ENCODE data around the gene BABAM2. TPM values are rescaled to one million over a fixed set of nuclear protein-coding genes. Genes with fewer than 3 reads are reported as not detected.

The BABAM2 gene
- total RNA-seq, 1 donor from 2014 or later: 46.7 TPM

DNA sequence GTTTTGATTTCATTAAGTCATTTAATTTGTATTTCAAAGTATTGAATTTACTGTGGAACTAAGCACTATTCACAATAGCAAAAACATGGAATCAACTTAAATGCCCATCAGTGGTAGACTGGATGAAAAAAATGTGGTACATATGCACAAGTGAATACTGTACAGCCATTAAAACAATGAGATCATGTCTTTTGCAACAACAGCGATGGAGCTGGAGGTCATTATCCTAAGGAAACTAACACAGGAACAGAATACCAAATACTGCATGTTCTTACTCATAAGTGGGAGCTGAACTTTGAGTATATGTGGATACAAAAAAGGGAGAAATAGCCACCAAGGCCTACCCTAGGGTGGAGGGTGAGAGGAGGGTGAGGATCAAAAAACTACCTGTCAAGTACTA, 164.4 kb downstream of the BABAM2 start:
- Mint-ChIP-seq H3K4me3 (no peak overlapping the region), H3K27ac (no peak overlapping the region), H3K4me1 (peaks cover 11% of the 10 kb centered on the region), H3K36me3 (ENCODE audit: low read depth) (peaks cover 20% of the 10 kb centered on the region), H3K27me3 (no peaks in the 10 kb centered on the region), H3K9me3 (peaks cover 8% of the 10 kb centered on the region)
- intact Hi-C loops (cut with micrococcal nuclease): no loop called here
- no peak for DNase-seq

DNA sequence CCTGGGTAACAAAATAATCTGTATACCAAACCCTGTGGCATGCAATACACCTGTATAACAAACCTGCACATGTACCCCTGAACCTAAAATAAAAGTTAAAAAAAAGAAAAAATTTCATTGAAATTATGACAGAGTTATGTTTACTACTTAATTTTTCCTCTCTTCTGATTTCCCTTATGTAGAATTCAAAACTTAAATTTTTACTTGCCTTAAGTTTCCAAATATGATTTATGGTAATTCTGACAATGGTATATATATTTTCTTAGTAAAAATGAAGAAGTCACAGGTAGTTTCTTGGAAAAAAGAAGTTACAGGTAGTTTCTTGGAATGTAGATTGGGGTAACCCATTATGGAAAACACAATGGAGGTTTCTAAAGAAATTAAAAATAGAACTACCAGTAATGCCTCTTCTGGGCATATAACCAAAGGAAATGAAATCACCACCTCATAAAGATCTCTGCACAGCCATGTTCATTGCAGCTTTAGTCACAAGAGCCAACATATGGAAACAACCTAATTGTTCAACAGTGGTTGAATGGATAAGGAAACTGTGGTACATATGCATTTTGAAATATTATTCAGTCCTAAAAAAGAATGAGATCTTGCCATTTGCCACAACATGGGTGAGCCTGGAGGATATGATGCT, 164.9 kb downstream of the BABAM2 start:
- Mint-ChIP-seq H3K27ac (peak overlapping the region; percentile 27), H3K4me1 (peaks cover 11% of the 10 kb centered on the region), H3K36me3 (ENCODE audit: low read depth) (peaks cover 22% of the 10 kb centered on the region), H3K27me3 (no peaks in the 10 kb centered on the region), H3K9me3 (peaks cover 8% of the 10 kb centered on the region), H3K4me3 (no peak overlapping the region)
- DNase-seq: no peak
- intact Hi-C loops (cut with micrococcal nuclease): no loop called here

DNA sequence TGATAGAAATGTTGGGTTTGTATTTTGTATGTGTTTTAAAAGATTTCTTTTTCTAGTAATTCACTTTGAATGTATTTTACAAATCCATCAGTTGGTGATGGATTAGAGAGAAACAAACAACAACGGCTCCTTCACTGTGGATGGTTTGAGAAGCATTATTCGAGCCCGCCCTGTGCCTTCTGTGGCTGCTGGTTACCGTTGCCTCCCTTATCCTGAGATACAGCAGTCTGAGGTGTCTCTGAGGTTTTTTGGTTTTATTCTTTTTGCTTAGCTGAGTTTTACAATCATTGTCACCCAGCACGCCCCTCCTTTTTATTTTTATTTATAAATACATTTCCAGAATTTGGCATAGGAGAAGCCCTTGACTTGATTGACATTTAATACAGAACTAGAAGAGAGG, 168.3 kb downstream of the BABAM2 start:
- DNase-seq: no peak
- Mint-ChIP-seq H3K9me3 (peaks cover 8% of the 10 kb centered on the region), H3K27me3 (no peaks in the 10 kb centered on the region), H3K4me3 (no peak overlapping the region), H3K36me3 (ENCODE audit: low read depth) (peaks cover 20% of the 10 kb centered on the region), H3K4me1 (peaks cover 16% of the 10 kb centered on the region), H3K27ac (no peak overlapping the region)
- intact Hi-C loops (cut with micrococcal nuclease): no loop called here

DNA sequence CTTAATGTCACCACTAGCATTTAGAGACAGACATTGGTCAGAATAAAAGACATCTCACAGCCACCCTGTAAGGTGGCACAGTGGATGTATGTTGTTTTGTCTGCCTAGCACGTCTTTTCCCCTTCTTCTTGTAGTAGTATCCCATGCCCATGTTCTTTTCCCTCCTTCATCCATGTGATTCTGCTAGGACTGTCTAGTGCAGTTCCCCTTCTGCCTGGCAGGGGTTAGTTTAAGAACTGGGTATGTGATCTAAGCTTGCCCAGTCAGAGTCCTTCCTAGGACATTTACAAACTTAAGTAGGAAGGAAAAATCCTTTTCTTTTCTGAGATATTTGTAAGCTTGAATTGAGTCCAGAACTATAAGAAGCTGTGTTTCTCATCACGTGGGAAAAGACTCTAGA, 172.3 kb downstream of the BABAM2 start:
- Mint-ChIP-seq H3K9me3 (peaks cover 3% of the 10 kb centered on the region), H3K27me3 (no peaks in the 10 kb centered on the region), H3K4me1 (peaks cover 8% of the 10 kb centered on the region), H3K36me3 (ENCODE audit: low read depth) (peaks cover 9% of the 10 kb centered on the region), H3K27ac (no peak overlapping the region), H3K4me3 (no peak overlapping the region)
- intact Hi-C loops (cut with micrococcal nuclease): no loop called here
- no peak for DNase-seq

DNA sequence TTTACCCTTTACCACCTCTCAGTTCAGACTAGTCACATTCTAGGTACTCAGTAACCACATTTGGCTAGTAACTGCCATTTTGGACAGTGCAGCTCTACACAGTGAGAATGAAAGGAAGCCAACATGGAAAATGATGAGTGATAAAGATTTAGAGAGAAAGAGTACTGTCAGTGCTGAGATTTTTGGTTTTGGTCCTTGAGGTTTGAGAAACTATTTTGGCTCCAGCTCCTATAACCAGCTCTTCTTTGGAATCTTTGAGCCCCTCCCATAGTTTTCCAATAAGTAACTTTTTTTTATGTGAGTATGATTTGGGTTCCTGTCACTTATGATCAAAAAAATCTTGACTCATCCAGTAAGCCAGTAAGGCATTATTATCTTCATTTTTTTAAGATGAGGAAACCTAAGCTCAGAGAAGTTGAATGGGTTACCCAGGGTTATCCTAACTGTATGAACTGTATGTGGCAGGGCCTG, 173.0 kb downstream of the BABAM2 start:
- H3K4me3 Mint-ChIP-seq: no peak overlapping the region
- H3K4me1 Mint-ChIP-seq: peaks cover 8% of the 10 kb centered on the region
- H3K27me3 Mint-ChIP-seq: no peaks in the 10 kb centered on the region
- no peak overlapping the region for H3K27ac Mint-ChIP-seq
- DNase-seq: no peak
- H3K9me3 Mint-ChIP-seq: peaks cover 3% of the 10 kb centered on the region
- intact Hi-C loops (cut with micrococcal nuclease): no loop called here
- peaks cover 9% of the 10 kb centered on the region for H3K36me3 Mint-ChIP-seq (ENCODE audit: low read depth)

DNA sequence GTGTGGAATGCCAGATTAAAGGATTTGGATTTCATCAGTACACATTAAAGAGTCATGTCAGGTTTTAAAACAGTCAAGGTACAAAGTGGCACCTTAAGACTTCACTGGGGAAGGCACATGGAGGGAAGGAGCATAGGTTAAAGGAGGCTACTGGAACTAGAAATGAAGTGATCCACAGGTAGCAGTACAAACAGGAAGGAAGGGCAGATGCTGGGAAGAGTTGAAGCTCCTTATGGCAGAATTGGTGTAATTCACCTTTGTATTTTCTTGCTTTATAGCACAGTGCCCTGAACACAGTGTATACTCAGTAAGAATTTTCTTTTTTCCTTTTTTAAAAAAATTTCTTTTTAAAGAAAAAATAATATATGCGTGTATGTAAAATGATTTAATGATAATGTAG, 177.1 kb downstream of the BABAM2 start:
- DNase-seq: no peak
- Mint-ChIP-seq H3K36me3 (ENCODE audit: low read depth) (peaks cover 3% of the 10 kb centered on the region), H3K27ac (no peak overlapping the region), H3K4me3 (no peak overlapping the region), H3K27me3 (no peaks in the 10 kb centered on the region), H3K4me1 (peaks cover 6% of the 10 kb centered on the region), H3K9me3 (no peaks in the 10 kb centered on the region)
- intact Hi-C loops (cut with micrococcal nuclease): no loop called here

DNA sequence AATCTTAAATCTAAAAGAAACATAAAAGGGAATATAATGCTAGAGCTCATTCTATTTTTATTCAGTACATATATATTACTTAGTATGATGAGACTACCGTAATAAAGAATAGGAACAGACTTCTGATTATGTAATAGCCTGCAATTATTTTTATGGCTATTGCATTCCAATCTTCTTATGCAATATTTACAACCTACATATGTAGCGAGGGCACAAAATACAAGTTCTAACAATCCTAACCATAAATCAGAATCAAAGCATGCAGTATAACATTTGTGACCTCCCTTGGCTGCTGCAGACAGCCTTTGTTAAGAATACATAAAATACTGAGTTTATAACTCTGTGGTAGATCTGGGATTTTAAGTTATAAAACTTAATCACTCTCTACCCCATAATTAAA, 177.6 kb downstream of the BABAM2 start:
- no peaks in the 10 kb centered on the region for H3K27me3 Mint-ChIP-seq
- peaks cover 5% of the 10 kb centered on the region for H3K36me3 Mint-ChIP-seq (ENCODE audit: low read depth)
- no peak for DNase-seq
- H3K4me1 Mint-ChIP-seq: peaks cover 2% of the 10 kb centered on the region
- H3K27ac Mint-ChIP-seq: no peak overlapping the region
- intact Hi-C loops (cut with micrococcal nuclease): no loop called here
- no peak overlapping the region for H3K4me3 Mint-ChIP-seq
- peaks cover 3% of the 10 kb centered on the region for H3K9me3 Mint-ChIP-seq

DNA sequence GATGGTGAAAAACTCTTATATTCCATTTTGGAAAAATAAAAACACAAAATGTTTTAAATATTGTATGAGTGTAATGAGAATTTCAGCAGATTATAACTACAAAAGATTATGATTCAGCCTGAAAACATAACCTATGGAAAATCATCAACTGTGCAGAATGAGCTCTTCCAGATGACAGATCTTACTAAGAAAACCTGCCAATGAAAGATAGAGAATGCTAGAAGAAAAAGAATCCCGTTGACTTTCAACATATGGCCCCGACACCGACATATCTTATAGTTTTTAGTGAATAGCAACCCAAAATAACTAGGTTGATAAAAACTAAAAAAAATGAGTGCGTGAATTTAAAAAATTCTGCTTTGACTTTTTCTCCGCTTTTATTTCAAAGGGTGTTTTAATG, 178.0 kb downstream of the BABAM2 start:
- no peak overlapping the region for H3K27ac Mint-ChIP-seq
- H3K4me3 Mint-ChIP-seq: no peak overlapping the region
- peaks cover 2% of the 10 kb centered on the region for H3K4me1 Mint-ChIP-seq
- H3K36me3 Mint-ChIP-seq (ENCODE audit: low read depth): peaks cover 5% of the 10 kb centered on the region
- no peaks in the 10 kb centered on the region for H3K27me3 Mint-ChIP-seq
- intact Hi-C loops (cut with micrococcal nuclease): no loop called here
- peaks cover 3% of the 10 kb centered on the region for H3K9me3 Mint-ChIP-seq
- DNase-seq: no peak

DNA sequence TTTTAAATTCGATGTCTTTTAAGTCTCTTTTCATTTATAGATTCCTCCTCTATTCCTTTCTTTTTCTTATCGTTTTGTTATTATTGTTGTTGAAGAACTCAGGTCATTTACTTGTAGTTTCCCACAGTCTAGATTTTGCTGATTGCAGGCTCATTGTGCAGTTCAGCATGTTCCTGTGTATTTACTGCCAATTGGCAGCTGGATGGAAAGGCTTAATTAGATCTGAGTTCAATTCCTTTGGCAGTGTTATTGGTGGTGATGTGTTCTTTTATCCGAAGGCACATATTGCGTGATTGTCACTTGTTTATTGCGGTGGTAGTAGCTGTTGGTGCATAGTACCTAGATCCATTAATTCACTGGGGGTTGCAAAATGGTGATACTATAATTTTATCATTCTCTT, 180.7 kb downstream of the BABAM2 start:
- intact Hi-C loops (cut with micrococcal nuclease): no loop called here
- Mint-ChIP-seq H3K36me3 (ENCODE audit: low read depth) (peaks cover 5% of the 10 kb centered on the region), H3K4me3 (no peak overlapping the region), H3K27ac (no peak overlapping the region), H3K27me3 (no peaks in the 10 kb centered on the region), H3K4me1 (no peaks in the 10 kb centered on the region), H3K9me3 (peaks cover 3% of the 10 kb centered on the region)
- no peak for DNase-seq

DNA sequence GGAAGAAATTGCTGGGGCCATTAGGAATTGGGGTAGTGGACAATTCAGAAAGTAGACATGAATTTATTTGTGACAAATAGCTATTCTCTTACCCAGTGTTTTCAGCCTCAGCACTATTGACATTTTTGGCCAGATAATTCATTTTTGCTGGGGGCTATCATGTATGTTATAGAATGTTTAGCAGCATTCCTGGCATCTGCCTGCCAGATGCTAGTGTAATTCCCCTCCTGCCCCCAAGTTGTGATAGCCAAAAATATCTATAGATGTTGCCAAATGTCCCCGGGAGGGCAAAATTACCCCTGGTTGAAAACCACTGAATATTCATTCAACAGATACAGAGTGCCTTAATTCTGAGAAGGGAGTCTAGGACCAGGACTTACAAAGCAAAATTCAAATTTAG, 183.6 kb downstream of the BABAM2 start:
- Mint-ChIP-seq H3K9me3 (peaks cover 3% of the 10 kb centered on the region), H3K4me1 (peaks cover 1% of the 10 kb centered on the region)

DNA sequence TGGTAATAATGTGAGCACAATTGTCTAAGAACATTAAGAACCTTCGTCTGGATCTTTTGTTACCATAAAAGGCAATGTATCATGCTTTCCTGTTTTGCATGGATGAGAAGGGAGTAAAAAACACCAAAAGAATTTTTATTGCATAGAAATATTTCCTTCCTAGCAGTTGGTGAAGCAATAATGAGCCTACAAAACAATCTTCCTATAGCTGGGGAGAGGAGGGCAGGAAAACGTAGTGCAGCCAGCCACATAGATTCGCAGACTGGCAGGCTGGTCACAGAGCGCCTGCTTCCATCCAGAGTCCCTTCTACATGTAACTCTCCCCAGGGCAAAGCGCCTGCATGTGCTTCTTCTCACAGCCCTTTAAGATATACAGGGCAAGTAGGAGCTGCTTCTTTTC, 190.4 kb downstream of the BABAM2 start:
- no peak overlapping the region for H3K4me3 Mint-ChIP-seq
- no peaks in the 10 kb centered on the region for H3K9me3 Mint-ChIP-seq
- no peak overlapping the region for H3K27ac Mint-ChIP-seq
- intact Hi-C loops (cut with micrococcal nuclease): no loop called here
- H3K27me3 Mint-ChIP-seq: no peaks in the 10 kb centered on the region
- H3K36me3 Mint-ChIP-seq (ENCODE audit: low read depth): peaks cover 4% of the 10 kb centered on the region
- H3K4me1 Mint-ChIP-seq: peaks cover 19% of the 10 kb centered on the region
- no peak for DNase-seq

More for the DNA sequence above, 183.6 kb downstream of the BABAM2 start:
- no peak overlapping the region for H3K4me3 Mint-ChIP-seq
- no peak for DNase-seq
- H3K27ac Mint-ChIP-seq: no peak overlapping the region
- H3K36me3 Mint-ChIP-seq (ENCODE audit: low read depth): peaks cover 4% of the 10 kb centered on the region
- intact Hi-C loops (cut with micrococcal nuclease): no loop called here
- no peaks in the 10 kb centered on the region for H3K27me3 Mint-ChIP-seq

DNA sequence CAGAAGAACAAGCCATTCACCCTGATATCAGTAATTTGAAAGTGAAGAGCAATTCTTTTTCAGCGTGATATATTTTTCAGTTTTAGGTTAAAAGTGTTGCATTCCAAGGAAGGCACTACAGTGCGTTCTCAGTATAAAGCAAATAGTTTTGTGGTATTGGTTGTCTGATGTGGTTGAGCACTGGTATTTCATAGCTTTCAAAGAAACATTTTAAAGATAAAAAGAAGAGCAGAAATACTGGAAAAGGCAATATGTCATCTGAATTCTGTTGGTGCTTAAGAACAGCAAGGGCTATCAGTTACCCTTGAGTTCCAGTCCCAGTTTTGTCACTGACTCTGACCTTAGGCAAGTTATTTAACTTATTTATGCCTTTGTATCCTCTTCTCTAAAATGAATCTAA, 191.6 kb downstream of the BABAM2 start:
- intact Hi-C loops (cut with micrococcal nuclease): no loop called here
- Mint-ChIP-seq H3K4me3 (no peak overlapping the region), H3K27me3 (no peaks in the 10 kb centered on the region), H3K4me1 (peaks cover 19% of the 10 kb centered on the region), H3K9me3 (no peaks in the 10 kb centered on the region), H3K27ac (no peak overlapping the region), H3K36me3 (ENCODE audit: low read depth) (peaks cover 4% of the 10 kb centered on the region)
- DNase-seq: no peak

DNA sequence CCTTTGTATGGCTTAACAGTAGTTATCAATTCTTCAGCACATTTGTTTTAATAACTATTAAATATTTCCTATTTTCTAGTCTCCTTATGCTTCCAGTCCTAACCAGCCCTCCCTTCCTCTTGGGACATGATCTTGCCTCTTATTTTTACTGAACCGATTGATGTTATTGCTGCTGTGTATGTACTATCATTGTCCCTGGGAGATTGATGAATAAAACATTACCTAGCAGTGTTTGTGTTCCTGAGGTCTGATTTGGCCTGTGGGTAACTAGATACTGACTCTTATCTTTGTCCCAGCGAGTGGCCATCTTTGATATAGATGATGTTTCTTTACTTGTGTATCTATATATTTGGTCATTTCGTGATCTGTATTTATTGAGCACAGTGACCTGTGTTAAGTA, 192.9 kb downstream of the BABAM2 start:
- no peak overlapping the region for H3K4me3 Mint-ChIP-seq
- no peaks in the 10 kb centered on the region for H3K9me3 Mint-ChIP-seq
- H3K27ac Mint-ChIP-seq: no peak overlapping the region
- intact Hi-C loops (cut with micrococcal nuclease): no loop called here
- peaks cover 2% of the 10 kb centered on the region for H3K36me3 Mint-ChIP-seq (ENCODE audit: low read depth)
- DNase-seq: no peak
- no peaks in the 10 kb centered on the region for H3K27me3 Mint-ChIP-seq
- peaks cover 17% of the 10 kb centered on the region for H3K4me1 Mint-ChIP-seq

DNA sequence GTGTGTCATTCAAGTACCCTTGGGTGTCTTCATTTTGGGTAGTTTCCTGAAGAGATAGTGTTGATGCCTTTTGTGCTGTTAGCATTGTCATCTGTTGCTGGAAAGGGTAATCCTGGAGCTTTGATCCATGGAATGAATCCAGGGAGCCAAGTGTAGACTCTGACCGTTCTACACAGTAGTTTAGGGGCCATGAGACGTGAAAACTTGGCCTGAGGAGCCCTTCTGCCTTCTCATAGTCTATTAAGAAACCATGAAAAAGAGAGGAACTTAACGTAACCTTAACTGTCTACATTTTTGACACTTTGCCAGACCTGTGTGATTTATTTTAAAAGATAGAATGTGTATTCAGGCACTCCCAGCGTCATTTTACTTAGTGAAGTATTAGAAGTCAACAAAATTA, 194.0 kb downstream of the BABAM2 start:
- peaks cover 2% of the 10 kb centered on the region for H3K36me3 Mint-ChIP-seq (ENCODE audit: low read depth)
- no peak overlapping the region for H3K4me3 Mint-ChIP-seq
- no peaks in the 10 kb centered on the region for H3K27me3 Mint-ChIP-seq
- no peak for DNase-seq
- H3K4me1 Mint-ChIP-seq: peaks cover 17% of the 10 kb centered on the region
- no peaks in the 10 kb centered on the region for H3K9me3 Mint-ChIP-seq
- no peak overlapping the region for H3K27ac Mint-ChIP-seq
- intact Hi-C loops (cut with micrococcal nuclease): no loop called here

DNA sequence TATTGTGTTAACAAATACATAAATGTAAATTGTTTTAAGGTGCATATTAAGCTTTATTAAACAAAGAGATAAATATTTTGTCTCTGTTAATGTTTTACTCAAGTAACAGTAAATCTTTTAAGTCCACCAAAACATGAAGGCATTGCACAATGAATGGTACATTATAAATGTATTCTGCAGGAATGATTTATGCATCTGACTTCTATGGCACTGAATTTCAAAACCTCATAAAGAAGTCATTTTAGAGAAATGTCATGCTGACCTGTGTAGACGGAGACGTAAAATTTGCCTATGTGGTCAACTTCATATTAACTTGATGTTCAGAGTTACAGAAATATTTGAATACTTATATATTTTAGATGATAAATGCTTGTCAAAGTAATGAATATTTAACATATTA, 194.7 kb downstream of the BABAM2 start:
- no peak overlapping the region for H3K4me3 Mint-ChIP-seq
- intact Hi-C loops (cut with micrococcal nuclease): no loop called here
- H3K4me1 Mint-ChIP-seq: peaks cover 17% of the 10 kb centered on the region
- DNase-seq: no peak
- no peaks in the 10 kb centered on the region for H3K9me3 Mint-ChIP-seq
- no peak overlapping the region for H3K27ac Mint-ChIP-seq
- H3K36me3 Mint-ChIP-seq (ENCODE audit: low read depth): peaks cover 2% of the 10 kb centered on the region
- H3K27me3 Mint-ChIP-seq: no peaks in the 10 kb centered on the region

Measured in activated CD4-positive, alpha-beta T cell treated with anti-CD3 and anti-CD28 coated beads, Interleukin-2, amount 10 ng/mL, durations not matched to agents 24 days and 14 days (primary cell).